Omental fat pad (tissue), 4 donors: Measurements from ENCODE around the gene UNC80. TPM values are rescaled to one million over a fixed set of nuclear protein-coding genes. Genes with fewer than 3 reads are reported as not detected.

Experiments used
- ATAC-seq: fragments of 150-250 bp; one replicate; pipeline ENCODE4 v1.9.1; 2016; ENCODE audit warnings: mild to moderate bottlenecking, moderate library complexity; ENCODE audit not compliant: low FRiP score
- DNase-seq: peaks from one replicate; pipeline ENCODE4 v3.0.0-alpha.2; 2019; ENCODE audit warnings: low spot score
- CTCF ChIP-seq, 3 donors: fragments of 450-650 bp; IDR thresholded peaks; one replicate each; pipeline ENCODE4 v1.5.1; 2016 to 2017; ENCODE audit warnings: antibody characterized with exemption in 3 of 3, mild to moderate bottlenecking in 3 of 3, moderate library complexity in 2 of 3
- total RNA-seq, 4 donors: library from RNA; depleted of rRNA; stranded (reverse); fragments of >200 nt; gene quantifications; one replicate each; pipeline ENCODE4 v1.1.0, GENCODE V29; 2016

UNC80 gene
- total RNA-seq, 4 donors from 2014 or later = not detected

GRCh38 chr2:209917154-209917771, 145.6 kb downstream of the UNC80 start:
- ATAC-seq = no peak
- DNase-seq = no peak
- TF ChIP-seq CTCF (IDR thresholded peaks at IDR 0.05) = no peak

GRCh38 chr2:209918251-209918650, 146.6 kb downstream of the UNC80 start:
- no peak for TF ChIP-seq CTCF (IDR thresholded peaks at IDR 0.05)
- ATAC-seq (no peak), DNase-seq (no peak)

GRCh38 chr2:209922116-209922515, 150.5 kb downstream of the UNC80 start:
- DNase-seq (no peak), ATAC-seq (no peak)
- TF ChIP-seq CTCF (IDR thresholded peaks at IDR 0.05) = no peak

- TF ChIP-seq CTCF (IDR thresholded peaks at IDR 0.05) = no peak
Measured at GRCh38 chr2:209929369-209929768, 157.7 kb downstream of the UNC80 start.

GRCh38 chr2:209933499-209934483, 162.2 kb downstream of the UNC80 start:
- DNase-seq (no peak), ATAC-seq (peak; percentile 86)
- TF ChIP-seq CTCF (IDR thresholded peaks at IDR 0.05) = no peak

More at GRCh38 chr2:209929369-209929768, 157.7 kb downstream of the UNC80 start:
- ATAC-seq (no peak), DNase-seq (no peak)

GRCh38 chr2:209936106-209936666, 164.6 kb downstream of the UNC80 start:
- TF ChIP-seq CTCF (IDR thresholded peaks at IDR 0.05) = no peak
- DNase-seq (no peak), ATAC-seq (no peak)
